Chondrocyte (in vitro differentiated cells): ENCODE measurements around the gene TOMM34. TPM values are rescaled to one million over a fixed set of nuclear protein-coding genes. Genes with fewer than 3 reads are reported as not detected.

Experiments
- DNase-seq: peaks from one replicate; pipeline ENCODE4 v3.0.0; 2021; ENCODE audit warnings: mixed read lengths, low spot score
- H3K27ac Mint-ChIP-seq: one replicate; pipeline ENCODE4 v1.8.0; 2021; ENCODE audit warnings: mild to moderate bottlenecking, moderate library complexity, mixed read lengths; ENCODE audit not compliant: unreplicated experiment
- H3K27me3 Mint-ChIP-seq: 2 replicates; pipeline ENCODE4 v1.8.0; 2021; ENCODE audit warnings: low read depth, mixed read lengths
- H3K36me3 Mint-ChIP-seq: 2 replicates; pipeline ENCODE4 v1.8.0; 2021; ENCODE audit warnings: low read depth, mixed read lengths
- H3K4me1 Mint-ChIP-seq: 2 replicates; pipeline ENCODE4 v1.8.0; 2021; ENCODE audit warnings: low read depth, mild to moderate bottlenecking, mixed read lengths
- H3K4me3 Mint-ChIP-seq: one replicate; pipeline ENCODE4 v1.8.0; 2021; ENCODE audit warnings: mild to moderate bottlenecking, moderate library complexity, mixed read lengths; ENCODE audit not compliant: unreplicated experiment
- H3K9me3 Mint-ChIP-seq: 2 replicates; pipeline ENCODE4 v1.8.0; 2021; ENCODE audit warnings: low read depth, mixed read lengths
- long read RNA-seq: library from polyadenylated mRNA; stranded (forward); transcript quantifications from one replicate; pipeline ENCODE4 v2.0.0, GENCODE V29; 2021
- total RNA-seq: library from RNA; stranded (reverse); gene quantifications from 3 replicates; pipeline ENCODE4 v1.2.1, GENCODE V29; 2021
- TF ChIP-seq, protein P1 (sequence below): fragments of 200-600 bp; sonication (generic); IDR thresholded peaks from 2 replicates; pipeline ENCODE4 v1.5.0; 2021; ENCODE audit warnings: antibody characterized with exemption, mild to moderate bottlenecking, moderate library complexity

TOMM34 gene, protein sequence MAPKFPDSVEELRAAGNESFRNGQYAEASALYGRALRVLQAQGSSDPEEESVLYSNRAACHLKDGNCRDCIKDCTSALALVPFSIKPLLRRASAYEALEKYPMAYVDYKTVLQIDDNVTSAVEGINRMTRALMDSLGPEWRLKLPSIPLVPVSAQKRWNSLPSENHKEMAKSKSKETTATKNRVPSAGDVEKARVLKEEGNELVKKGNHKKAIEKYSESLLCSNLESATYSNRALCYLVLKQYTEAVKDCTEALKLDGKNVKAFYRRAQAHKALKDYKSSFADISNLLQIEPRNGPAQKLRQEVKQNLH
- total RNA-seq = 16.2 to 18.8 TPM (median 16.4 TPM) in 3 replicates
- long read RNA-seq, transcript TOMM34-201 (7 exons, 2,062 nt) = major isoform, 47 of 52 reads
- long read RNA-seq, partial matches to known transcripts = 0 of 52 reads
- long read RNA-seq, other reads (novel, unspliced or antisense) = 5 of 52 reads

DNA sequence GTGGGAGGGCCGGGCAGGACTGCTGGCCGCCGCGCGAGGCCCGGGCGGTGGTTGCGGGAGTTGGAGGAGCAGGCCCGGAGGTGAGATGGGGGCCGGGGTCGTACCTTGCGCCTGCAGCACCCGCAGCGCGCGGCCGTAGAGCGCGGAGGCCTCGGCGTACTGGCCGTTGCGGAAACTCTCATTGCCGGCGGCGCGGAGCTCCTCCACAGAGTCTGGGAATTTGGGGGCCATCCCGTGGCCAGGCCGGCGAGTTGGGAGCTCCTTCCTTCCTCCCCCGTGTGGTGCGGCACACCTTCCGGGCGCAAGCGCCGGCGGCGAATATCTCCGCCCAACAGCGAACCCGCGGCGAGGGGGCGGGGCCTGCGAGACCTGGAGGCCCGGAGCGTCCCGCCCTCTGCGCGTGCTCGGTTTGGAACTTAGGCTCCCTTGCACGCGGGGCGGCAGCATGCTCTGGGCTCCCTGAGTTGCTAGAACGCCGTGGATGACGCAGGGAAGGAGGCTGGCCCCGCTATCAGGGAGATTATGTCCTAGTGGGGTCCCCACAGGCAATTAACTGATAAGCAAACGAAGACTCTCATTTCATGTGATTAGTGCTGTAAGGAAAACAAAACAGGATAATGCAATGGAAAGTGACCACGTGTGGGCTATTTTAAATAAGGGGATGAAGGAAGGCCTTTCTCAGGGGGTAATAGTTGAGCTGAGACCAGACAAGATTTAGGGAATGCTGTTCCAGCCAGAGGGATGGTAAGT, at the start of gene TOMM34:
Gene TOMM34, minus strand, starts transcription at position 295 of the 750 bp plus-strand sequence. Its CDS starts 64 bp downstream, at position 231.
- peak within 1 kb of the TSS; percentile 88 for H3K4me3 Mint-ChIP-seq
- H3K4me1 Mint-ChIP-seq = peaks cover 23% of the 10 kb centered on the region
- TF ChIP-seq, protein P1, sequence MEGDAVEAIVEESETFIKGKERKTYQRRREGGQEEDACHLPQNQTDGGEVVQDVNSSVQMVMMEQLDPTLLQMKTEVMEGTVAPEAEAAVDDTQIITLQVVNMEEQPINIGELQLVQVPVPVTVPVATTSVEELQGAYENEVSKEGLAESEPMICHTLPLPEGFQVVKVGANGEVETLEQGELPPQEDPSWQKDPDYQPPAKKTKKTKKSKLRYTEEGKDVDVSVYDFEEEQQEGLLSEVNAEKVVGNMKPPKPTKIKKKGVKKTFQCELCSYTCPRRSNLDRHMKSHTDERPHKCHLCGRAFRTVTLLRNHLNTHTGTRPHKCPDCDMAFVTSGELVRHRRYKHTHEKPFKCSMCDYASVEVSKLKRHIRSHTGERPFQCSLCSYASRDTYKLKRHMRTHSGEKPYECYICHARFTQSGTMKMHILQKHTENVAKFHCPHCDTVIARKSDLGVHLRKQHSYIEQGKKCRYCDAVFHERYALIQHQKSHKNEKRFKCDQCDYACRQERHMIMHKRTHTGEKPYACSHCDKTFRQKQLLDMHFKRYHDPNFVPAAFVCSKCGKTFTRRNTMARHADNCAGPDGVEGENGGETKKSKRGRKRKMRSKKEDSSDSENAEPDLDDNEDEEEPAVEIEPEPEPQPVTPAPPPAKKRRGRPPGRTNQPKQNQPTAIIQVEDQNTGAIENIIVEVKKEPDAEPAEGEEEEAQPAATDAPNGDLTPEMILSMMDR = peak; percentile 23
- H3K9me3 Mint-ChIP-seq = no peaks in the 10 kb centered on the region
- H3K27ac Mint-ChIP-seq = peak within 1 kb of the TSS; percentile 90
- DNase-seq = peak; percentile 95
- H3K36me3 Mint-ChIP-seq = peaks cover 11% of the 10 kb centered on the region
- H3K27me3 Mint-ChIP-seq = no peaks in the 10 kb centered on the region

DNA sequence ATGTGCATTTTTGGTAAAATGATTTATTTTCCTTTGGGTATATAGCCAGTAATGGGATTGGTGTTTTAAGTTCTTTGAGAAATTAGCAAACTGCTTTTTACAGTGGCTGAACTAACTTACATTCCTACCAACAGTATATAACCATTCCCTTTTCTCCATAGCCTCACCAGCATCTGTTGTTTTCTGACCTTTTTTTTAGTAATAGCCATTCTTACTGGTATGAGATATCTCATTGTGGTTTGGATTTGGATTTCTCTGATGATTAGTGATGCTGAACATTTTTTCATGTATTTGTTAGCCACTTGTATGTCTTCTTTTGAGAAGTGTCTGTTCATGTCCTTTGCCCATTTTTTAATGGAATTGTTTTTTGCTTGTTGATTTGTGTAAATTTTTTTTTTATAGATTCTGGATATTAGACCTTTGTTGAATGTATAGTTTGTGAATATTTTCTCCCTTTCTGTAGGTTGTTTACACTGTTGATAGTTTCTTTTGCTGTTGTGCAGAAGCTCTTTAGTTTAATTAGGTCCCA, 48.4 kb upstream of the TOMM34 start:
- DNase-seq = no peak
- H3K36me3 Mint-ChIP-seq = peaks cover 11% of the 10 kb centered on the region
- H3K27ac Mint-ChIP-seq = no peak overlapping the region
- H3K4me3 Mint-ChIP-seq = no peak overlapping the region
- TF ChIP-seq, protein P1 = no peak
- H3K9me3 Mint-ChIP-seq = no peaks in the 10 kb centered on the region
- no peaks in the 10 kb centered on the region for H3K27me3 Mint-ChIP-seq
- peaks cover 29% of the 10 kb centered on the region for H3K4me1 Mint-ChIP-seq

DNA sequence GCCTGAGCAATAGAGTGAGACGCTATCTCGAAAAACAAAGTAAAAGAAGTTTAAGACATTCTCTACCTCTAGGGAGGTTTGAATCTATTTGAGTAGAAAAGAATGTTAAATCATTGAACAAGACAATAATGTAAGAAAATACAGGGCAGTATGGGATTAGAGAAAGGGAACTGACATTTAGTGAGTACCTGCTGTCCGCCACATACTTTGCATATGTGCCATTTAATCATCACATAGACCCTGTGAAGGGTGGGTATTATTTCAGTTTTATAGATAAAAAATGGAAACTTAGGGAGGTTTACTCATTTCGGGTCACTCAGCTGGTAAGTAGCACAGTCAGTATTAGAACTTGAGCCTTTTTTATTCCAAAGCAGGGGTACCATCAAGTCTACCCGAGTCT, 37.5 kb upstream of the TOMM34 start:
- H3K27ac Mint-ChIP-seq = no peak overlapping the region
- H3K4me3 Mint-ChIP-seq = no peak overlapping the region
- DNase-seq = no peak
- peaks cover 11% of the 10 kb centered on the region for H3K4me1 Mint-ChIP-seq
- TF ChIP-seq, protein P1 = no peak
- H3K27me3 Mint-ChIP-seq = no peaks in the 10 kb centered on the region
- peaks cover 33% of the 10 kb centered on the region for H3K36me3 Mint-ChIP-seq
- no peaks in the 10 kb centered on the region for H3K9me3 Mint-ChIP-seq

DNA sequence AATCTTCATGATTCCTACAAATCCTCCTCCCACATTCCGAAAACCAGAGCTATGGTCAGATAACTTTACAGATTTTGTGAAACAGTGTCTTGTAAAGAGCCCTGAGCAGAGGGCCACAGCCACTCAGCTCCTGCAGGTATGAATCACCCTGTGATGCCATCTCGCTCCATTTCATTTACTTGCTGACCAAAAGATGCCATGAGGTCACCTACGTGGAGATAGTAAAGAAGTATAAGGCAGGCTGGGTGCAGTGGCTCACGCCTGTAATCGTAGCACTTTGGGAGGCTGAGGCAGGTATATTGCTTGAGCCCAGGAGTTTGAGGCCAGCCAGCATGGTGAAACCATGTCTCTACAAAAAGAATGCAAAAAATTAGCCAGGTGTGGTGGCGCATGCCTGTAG, 37.0 kb upstream of the TOMM34 start:
- H3K4me1 Mint-ChIP-seq = peaks cover 11% of the 10 kb centered on the region
- no peaks in the 10 kb centered on the region for H3K9me3 Mint-ChIP-seq
- no peak for DNase-seq
- H3K4me3 Mint-ChIP-seq = no peak overlapping the region
- TF ChIP-seq, protein P1 = no peak
- H3K36me3 Mint-ChIP-seq = peaks cover 33% of the 10 kb centered on the region
- H3K27me3 Mint-ChIP-seq = no peaks in the 10 kb centered on the region
- no peak overlapping the region for H3K27ac Mint-ChIP-seq

DNA sequence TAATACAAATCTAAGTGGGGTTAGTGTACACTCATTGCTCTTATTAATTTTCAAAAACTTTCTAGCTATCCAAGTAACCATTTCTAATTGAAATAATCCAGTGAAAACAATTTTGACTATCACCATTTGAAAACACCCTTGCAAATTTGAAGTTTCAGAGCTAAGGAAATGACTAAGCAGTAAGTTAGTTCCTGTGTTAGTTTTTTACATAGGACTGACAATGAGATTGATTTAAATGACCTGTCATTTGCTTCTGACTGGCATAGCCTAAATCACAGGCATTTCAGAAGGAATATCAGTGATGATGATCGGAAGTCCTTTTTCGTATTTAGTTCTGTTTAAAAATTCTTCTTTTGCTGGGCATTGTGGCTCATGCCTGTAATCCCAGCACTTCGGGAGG, 33.1 kb upstream of the TOMM34 start:
- Mint-ChIP-seq H3K27ac (peak overlapping the region; percentile 72), H3K36me3 (peaks cover 18% of the 10 kb centered on the region), H3K4me3 (no peak overlapping the region), H3K27me3 (no peaks in the 10 kb centered on the region), H3K4me1 (peaks cover 23% of the 10 kb centered on the region), H3K9me3 (no peaks in the 10 kb centered on the region)
- TF ChIP-seq, protein P1 = no peak
- DNase-seq = no peak
